IMR-90 (cell line): Measurements from ENCODE around the gene SPTY2D1.

Experiments used
- CHD1 ChIP-seq: IDR thresholded peaks from 2 replicates; pipeline ENCODE4 v1.6.1; 2012; ENCODE audit warnings: low read depth, low read length, improper control_type of control experiment
- CTCF ChIP-seq: conservative IDR thresholded peaks from 2 replicates; pipeline ENCODE4 v1.5.1; 2012; ENCODE audit warnings: mild to moderate bottlenecking, low read depth, low read length, improper control_type of control experiment
- FOS ChIP-seq: fragments of 150-350 bp; IDR thresholded peaks from 2 replicates; pipeline ENCODE4 v1.6.1; 2016; ENCODE audit warnings: low read depth, low read length
- POLR2A ChIP-seq: IDR thresholded peaks from 2 replicates; pipeline ENCODE4 v1.6.1; 2012; ENCODE audit warnings: mild to moderate bottlenecking, low read depth, low read length
- RFX5 ChIP-seq: IDR thresholded peaks from 2 replicates; pipeline ENCODE4 v1.8.0; 2012; ENCODE audit warnings: low read depth, mild to moderate bottlenecking, low read length, moderate library complexity

DNA sequence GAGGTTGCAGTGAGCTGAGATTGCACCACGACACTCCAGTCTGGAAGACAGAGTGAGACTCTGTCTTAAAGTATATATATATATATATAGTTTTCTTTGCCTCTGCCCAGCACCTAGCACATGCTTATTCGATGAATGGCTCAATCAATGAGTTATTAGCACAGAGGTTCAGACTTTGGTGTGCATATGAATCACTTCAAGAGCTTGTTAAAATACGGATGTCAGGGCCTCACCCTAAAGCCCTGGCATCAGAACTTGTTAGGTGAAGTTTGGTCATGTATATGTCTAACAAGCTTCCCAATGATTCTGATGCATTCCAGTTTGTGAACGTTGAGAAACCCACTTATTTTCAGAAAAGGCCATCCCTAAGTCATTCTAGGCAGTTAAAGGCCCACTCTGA is 42.7 kb upstream of the SPTY2D1 start:
- TF ChIP-seq CTCF, result no peak
- no peak for TF ChIP-seq RFX5
- no peak for TF ChIP-seq CHD1
- no peak for TF ChIP-seq POLR2A
- TF ChIP-seq FOS, result no peak
